Limb (tissue), 2 donors: ENCODE measurements around the gene MED12.

Experiments
- DNase-seq, 2 donors: peaks; one replicate each; pipeline ENCODE4 v3.0.0-alpha.2; 2016; ENCODE audit errors: extremely low spot score in 2 of 2

The MED12 gene

DNA sequence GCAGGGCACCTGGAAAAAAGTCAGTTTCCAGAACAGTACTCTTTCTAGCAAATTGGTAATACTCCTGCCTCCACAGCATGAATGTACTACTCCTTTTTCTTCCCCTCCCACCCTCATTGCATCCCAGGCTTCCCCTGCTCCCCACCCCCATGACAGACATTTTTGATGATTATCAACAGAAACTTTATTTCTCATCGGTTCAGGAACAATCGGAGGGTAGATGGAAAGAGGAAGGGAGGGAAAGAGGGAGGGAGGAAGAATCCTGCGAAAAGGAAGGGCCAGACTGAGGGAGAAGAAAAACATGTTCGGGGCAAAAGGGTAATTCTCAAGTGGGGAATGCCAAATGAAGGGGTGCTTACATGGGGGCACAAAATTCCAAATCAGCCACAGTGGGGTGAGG lies 11.2 kb upstream of the MED12 start:
- DNase-seq: no peak

DNA sequence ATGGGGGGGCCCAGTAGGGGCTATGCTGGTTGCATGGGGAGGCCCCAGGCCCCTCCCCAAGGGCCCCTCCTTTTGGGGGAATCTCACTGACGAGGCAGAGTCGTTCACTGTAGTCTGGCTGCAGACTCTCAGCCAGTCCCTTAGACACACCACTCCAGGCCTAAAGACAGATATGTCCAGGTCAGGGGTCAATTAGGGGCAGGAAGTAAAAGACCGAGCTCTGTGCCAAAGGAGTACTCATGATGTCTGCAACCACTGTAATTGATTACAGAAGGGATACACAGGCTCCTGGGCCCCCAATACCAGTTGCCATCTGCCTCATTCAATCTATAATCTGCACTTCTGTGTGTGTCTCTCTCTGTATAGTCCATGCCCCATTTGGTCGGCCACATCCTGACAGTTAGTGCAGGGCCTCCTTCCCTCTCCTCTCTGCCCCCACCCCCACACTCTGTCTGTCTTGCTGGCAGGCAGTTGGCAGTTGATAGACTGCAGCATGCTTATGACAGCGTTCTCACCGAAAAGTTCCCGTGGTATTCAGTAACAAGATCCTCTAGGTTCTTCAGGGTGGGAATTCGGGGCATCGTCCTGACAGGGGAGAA lies 10.5 kb upstream of the MED12 start:
- DNase-seq: no peak

DNA sequence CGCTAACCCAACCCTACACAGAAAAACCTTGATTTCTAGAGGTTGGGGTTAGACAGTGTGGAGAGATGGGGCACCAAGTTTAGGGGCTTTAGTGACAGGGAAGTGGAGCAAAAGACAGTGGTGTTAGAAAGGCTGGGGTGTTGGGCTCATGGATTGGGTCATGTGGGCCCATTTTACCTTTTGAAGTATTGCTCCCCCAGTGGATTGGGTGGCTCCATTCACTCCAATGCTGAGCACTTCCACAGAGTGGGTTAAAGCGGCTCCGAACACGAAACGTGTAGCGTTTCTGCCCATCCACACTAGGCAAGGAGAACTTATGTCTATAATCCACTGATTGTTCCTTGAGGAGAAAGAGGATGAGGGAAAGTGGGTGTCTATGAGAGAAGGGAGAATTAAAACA lies 9.3 kb upstream of the MED12 start:
- DNase-seq: no peak

DNA sequence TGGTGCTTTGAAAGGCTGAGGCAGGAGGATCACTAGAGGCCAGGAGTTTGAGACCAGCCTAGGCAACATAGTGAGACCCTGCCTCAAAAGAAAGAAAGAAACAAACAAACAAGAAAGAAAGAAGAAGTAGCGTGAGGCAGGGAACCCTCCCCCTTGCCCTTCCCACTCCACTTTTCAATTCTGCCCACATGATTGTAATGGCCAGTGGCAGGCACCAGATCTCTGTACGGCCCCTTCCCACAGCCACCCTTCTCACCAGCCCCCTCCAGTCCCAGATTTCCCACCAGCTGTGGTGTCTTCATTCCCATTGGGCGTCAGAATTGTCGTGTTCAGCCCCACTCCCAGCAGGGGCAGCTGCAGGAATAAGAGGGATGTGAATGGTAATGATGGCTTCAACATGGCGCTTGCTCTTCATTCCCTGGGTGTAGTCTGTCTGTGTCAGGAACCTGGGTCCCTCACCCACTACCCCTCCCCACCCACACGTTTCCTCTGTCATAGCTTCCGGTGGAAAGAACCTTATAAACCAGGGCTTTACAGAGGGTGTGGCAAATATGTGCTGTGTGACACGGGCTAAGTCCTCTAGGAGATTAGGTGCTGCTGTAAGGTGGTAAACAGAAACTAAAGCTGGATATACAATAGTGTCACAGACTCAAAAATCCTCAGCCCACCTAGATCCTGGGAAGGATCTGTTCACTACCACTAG lies 7.1 kb upstream of the MED12 start, which contains the start of gene IL2RG:
Gene IL2RG, minus strand, starts transcription at position 437 of the 703 bp plus-strand sequence. Its CDS starts 38 bp downstream, at position 399.
- no peak for DNase-seq

DNA sequence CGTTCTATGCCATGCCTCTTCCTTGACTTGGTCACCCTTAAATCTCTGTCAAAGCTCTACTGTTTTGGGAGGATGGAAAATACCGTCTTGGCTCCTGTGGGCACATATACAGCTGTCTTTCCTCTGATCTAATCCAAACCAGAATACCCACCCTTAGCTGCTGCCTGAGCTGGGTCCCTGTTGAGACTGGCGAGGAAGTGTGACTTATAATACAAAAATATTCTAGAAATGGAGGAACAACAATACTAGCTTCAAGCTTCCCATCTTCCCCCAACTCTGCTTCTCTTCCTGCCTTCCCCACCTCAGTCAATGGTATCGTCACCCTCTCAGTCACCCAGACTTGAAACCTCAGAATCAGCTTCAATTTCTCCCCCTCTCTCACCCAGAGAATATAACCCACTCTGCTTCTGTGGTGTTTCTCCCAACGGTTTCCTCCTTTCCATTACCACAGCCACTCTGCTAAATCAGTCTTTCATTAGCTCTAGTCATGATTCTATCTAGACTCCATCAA lies 6.4 kb upstream of the MED12 start:
- DNase-seq: no peak

DNA sequence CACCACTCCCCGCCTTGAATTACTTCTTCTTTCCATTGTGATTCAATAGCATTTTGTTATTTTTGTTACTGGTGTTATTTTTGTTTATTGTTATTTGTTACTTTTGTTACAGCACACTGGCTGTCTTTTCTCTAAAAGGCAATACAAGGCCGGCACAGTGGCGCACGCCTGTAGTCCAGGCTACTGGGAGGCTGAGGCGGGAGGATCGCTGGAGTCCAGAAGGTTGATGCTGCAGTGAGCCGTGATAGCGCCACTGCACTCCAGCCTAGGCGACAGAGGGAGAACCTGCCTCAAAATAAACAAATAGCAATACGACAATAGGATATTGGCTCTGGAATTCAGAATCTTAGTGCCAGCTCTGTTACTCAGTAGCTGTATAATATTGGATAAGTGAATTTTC lies 1.0 kb upstream of the MED12 start:
- DNase-seq: no peak

DNA sequence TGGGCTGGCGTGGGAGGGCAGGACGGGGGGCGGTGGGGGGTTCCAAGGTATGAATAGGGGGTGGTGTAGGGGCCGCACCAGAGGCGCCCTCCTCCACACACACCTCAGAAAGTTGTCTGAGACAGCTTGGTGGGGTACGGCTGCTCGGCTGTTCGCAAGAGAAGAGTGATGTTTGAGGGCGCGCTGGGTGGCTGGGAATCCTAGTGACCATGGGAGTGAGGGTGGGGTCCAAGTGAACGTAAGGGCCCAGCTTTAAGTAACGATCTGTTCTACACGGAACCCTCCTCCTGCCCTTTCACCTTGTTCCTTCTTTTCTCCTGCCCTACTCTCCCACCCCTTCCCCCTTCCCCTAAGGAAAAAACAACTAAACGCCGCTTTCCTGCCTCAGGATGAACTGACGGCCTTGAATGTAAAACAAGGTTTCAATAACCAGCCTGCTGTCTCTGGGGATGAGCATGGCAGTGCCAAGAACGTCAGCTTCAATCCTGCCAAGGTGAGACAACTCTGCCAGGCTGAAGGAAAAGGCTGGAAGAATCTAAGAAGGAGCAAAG lies 664 bp downstream of the MED12 start:
- DNase-seq: no peak

DNA sequence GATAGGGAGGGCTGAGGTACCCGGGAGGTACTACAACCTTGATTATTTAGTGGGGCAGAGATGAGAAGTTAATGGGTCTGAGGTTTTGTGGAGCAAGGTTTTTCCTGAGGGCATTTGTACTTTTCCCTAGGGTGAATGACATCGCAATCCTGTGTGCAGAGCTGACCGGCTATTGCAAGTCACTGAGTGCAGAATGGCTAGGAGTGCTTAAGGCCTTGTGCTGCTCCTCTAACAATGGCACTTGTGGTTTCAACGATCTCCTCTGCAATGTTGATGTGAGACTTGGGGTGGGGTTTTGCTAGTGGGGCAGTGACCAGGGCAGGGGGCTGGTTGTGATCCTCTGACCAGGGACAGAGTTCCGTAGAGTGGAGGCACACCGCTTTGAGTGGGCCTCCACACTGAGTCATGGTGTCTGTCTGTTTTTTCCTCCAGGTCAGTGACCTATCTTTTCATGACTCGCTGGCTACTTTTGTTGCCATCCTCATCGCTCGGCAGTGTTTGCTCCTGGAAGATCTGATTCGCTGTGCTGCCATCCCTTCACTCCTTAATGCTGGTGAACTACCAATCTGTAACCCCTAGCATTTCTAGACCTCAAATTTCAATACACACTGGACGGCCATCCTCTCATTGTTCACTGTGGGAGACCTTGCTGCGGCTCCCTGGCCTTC lies 9.9 kb downstream of the MED12 start:
- DNase-seq: no peak

DNA sequence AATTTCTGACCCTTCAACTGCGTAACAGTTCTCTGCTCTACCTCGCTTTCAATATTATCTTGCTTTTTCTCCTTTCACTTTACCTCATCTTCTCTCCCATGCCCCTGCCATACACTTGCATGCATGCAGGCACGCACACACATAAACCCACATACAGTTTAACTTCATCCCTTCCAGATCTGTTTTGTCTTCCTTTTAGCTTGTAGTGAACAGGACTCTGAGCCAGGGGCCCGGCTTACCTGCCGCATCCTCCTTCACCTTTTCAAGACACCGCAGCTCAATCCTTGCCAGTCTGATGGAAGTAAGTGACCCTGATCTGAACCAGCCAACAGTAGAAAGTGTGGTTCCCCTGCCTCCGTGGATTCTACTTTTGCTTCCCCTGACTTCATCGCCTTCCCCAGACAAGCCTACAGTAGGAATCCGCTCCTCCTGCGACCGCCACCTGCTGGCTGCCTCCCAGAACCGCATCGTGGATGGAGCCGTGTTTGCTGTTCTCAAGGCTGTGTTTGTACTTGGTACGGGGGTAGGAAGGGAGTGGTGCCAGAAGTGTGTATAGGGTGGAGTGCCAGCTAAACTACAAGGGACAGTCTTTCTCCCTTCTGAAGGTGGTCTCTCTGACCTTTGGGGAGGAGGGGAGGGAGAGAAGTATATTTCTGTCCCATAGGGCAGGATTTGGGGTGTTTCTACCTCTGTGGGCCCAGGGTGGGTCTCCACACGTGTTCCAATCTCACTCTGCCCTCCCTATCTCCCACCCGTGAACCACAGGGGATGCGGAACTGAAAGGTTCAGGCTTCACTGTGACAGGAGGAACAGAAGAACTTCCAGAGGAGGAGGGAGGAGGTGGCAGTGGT lies 10.7 kb downstream of the MED12 start:
- peak; percentile 24 to 80 for DNase-seq

DNA sequence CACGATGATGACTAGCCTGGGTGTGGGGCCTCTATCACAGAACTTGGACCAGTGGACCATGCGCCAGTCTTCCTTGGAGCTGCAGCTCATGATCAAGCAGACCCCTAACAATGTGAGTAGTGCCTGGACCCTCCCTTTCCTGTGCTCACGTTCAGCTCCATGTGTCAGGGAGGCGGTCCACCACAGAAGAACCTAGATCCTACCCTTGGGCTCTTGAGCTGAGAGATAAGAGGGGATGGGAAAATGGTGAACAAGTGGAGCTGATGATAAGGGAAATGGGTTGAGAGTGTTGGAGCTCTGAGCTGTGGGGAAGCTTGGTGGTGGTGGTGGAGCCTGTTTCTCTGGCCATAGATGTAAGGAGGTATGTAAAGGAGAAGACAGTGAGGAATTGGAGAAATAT lies 13.1 kb downstream of the MED12 start:
- no peak for DNase-seq

DNA sequence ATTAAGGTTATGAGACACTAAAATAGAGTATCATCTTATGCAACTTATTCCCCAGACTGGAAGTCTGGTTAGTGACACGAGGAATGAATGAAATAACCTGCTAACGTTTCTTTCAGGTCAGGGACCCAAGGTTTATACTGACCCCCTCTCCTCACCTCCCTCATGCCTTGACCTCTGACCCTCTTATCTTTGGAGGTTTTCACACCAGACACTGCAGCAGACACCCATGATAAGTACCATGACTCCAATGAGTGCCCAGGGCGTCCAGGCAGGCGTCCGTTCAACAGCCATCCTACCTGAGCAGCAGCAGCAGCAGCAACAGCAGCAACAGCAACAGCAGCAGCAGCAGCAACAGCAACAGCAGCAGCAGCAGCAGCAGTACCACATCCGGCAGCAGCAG lies 22.0 kb downstream of the MED12 start:
- DNase-seq: no peak

DNA sequence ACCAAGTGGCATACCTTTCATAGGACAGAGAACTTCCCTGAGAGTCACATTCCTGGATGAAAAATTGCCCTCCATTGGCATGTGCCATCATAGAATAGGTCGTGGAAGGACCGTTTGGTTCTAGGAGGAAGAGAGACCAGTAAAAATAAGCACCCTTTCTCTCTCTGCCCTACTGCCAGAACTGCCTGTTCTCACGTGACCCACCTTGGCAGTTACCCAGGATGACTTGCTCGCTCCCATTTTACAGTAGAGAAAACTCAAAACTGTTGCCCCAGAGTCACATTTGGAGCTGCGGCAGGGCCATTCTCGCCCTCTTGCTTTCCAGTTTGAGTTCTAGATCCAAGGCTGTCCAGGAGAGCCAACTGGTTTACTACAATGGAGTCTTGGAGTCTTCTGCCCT lies 25.1 kb downstream of the MED12 start:
- DNase-seq: no peak

DNA sequence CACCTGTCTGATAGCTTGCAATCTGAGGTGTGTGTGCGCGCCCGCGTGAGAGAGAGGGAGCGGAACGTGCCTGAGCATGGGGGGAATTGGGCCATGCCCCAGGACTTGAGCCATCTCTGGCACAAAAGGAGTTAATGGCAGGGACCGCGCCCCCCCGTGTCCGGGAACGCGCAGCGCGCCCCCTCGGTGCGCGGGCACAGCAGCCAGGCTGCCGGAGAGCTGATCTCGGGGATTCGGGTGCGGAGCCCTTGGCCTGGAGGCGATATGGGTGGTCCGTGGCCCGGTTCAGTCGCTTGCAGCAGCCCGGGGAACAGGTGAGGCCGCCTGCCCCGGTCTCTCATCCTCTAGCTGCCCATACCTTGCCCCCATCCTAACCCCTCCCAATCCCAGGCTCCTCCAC lies 26.3 kb downstream of the MED12 start, which contains the start of gene NLGN3:
Gene NLGN3, plus strand, starts transcription at position 191 of the 400 bp plus-strand sequence. CDS start 2,909 bp downstream, outside the sequence.
- DNase-seq: peak; percentile 3 to 75

DNA sequence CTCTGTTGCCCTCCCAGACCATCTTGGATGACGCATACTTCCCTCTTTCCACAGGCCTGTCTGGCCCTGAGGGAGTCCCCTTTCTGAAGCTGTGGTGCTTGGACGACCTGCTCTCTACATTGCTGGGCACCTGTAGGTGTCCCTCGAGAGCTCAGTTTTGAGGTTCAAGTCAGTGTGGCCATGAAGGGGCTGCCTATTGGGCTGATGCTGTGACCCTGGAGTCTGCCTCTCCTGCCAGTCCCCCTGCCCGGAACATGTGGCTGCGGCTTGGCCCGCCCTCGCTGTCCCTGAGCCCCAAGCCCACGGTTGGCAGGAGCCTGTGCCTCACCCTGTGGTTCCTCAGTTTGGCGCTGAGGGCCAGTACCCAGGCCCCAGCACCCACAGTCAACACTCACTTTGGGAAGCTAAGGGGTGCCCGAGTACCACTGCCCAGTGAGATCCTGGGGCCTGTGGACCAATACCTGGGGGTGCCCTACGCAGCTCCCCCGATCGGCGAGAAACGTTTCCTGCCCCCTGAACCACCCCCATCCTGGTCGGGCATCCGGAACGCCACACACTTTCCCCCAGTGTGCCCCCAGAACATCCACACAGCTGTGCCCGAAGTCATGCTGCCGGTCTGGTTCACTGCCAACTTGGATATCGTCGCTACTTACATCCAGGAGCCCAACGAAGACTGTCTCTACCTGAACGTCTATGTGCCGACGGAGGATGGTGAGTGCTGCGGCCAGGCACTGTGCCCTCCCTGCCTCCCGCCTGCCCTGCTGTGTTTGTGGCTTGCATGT lies 29.3 kb downstream of the MED12 start:
- no peak for DNase-seq

DNA sequence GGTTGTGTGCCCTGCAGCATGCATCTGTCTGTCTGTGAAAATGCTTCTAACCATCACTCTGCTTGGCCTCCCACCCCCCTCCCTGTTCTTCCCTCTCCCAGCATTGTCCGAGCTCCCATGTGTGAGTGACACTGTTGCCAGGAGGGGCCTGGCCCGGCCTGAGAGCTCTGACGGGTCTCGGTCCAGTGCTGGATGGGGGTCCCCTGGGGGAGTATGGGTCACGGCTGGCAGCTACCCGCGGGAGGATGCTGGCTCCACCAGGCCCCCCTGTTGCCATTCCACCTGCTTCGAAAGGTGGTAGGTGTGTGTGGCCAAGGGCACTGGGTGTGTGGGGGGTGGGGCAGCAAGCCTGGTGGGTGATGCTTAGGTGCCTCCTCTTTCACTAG lies 29.9 kb downstream of the MED12 start:
- DNase-seq: no peak

DNA sequence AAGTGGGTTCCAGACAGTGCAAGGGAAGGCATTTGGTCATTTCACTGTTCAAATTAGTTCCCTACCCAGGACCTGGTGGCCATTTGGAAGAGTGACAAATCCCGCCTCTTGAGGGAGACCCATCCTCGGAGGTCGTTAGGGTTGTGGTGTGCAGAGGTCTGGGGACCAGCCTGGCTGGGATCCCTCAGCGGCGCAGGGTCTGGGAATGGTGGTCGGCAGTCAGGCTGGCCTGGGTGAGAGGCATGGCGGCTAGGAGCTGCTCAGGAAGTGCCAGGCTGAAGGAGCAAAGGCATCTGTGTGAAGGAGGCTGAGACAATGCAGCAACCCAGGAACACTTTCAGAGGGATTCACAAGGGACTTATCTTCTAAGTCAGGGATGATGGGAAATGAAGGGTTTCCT lies 33.0 kb downstream of the MED12 start:
- no peak for DNase-seq

DNA sequence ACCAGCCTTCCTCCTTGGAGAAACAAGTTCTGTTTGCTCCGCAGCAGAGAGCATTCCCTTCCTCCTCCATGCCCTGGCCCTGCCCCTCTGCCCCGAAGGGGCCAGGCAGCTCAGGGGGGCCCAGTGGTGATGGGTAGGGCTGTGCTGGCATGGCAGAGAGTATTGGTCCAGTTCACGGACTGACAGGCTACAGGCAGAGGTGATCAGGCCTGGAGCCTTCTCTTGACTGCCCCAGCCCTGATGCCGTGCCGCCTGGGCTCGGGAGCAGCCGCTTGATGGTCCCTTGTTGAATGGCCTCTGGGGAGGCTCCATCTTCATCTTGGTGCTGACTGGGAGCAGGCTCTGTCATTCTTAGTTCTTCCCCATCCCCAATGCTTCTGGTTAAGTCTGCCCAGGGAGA lies 35.8 kb downstream of the MED12 start:
- no peak for DNase-seq

DNA sequence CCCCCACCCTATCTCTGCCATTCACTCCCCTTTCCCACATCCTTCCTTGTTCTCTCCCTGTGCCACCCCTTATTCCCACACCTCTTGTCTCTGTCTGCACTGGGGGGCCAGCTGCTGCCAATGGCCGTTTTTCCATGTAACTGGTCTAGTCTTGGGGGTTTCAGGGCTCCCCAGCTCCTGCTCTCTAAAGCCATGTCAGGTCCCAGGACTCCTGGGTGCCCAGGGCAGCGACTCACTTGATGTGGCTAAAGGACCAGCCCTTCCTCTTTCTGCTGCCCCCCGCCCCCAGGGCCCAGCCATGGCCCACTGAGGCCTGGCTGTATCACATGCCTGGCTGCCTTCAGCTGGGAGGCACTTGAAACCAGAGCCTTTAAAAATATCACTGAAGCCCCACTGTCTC lies 36.2 kb downstream of the MED12 start:
- DNase-seq: no peak

DNA sequence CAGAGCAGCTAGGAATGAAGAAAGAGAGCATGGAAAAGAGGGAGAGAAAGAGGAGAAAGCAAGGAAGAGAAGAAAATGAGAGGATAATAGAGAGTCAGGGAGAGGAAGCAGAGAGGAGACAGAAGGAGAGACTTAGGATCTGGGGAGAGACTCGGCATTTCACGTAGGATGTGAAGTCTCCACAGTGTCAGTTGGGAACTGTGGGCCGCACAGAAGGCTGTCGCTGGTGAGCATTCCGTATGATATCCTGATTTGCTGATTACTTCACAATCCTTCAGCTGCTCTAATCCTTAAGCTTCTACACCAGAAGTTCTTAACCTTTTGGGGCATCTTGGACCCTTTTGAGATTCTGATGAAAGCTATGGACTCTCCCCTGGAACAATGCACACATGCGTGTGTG lies 40.2 kb downstream of the MED12 start:
- DNase-seq: no peak

DNA sequence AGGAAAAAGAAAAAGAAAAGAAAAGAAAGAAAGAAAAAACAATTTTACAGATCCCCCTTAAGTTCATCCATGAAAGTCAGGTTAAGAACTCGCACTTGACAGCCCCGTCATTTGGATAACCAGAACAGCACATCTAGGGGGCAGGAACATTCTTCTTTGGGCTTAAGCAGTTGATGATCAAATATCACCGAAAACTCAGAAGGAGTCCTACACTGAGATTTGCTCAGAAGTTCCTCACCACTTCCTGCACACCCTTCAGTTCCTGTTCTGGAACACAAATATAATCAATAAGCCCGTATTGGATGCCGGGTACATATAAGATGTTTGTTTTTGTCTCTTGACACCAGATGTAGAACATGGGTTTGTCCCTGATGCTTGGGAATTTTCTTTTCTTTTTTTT lies 40.9 kb downstream of the MED12 start:
- DNase-seq: no peak

DNA sequence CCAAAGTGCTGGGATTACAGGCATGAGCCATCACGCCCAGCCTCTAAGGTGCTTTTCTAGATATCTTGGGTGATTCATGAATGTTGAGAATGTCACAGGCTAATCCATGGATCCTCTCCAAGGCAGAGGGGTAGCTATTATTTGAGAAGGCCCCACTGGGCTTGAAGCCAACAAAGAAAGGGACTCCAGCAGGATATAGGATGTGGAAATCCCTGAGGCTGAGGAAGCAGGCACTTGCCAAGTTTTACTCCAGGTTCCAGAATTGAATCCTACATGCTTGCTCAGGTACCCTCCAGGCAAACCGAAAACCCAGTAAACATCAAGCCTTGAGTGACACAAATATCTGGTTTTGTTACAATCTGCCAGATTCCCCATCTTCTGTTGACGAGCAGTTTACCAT lies 42.1 kb downstream of the MED12 start:
- no peak for DNase-seq
